Body of pancreas (tissue), 4 donors: Measurements from ENCODE around the gene ZBTB1. TPM values are rescaled to one million over a fixed set of nuclear protein-coding genes. Genes with fewer than 3 reads are reported as not detected.
A peak's percentile ranks its signal among the peaks of the same experiment; 100 is the strongest.

Source experiments
- ATAC-seq: fragments of 150-250 bp; one replicate; pipeline ENCODE4 v1.9.1; 2016
- DNase-seq, 4 donors: peaks; one replicate each; pipeline ENCODE4 v3.0.0-alpha.2; 2019
- H3K27ac ChIP-seq, 4 donors: fragments of 200-600 bp; sonication (generic); 1 replicate in 3 of 4; 2 replicates in 1 of 4; pipeline versions ENCODE4 v1.5.1 to v1.6.1; 2016 to 2019; ENCODE audit warnings: mild to moderate bottlenecking in 1 of 4, mixed read lengths in 1 of 4, moderate library complexity in 1 of 4
- H3K27me3 ChIP-seq, 2 donors: fragments of 200-600 bp; sonication (generic); one replicate each; pipeline ENCODE4 v1.6.0; 2016; ENCODE audit warnings: mild to moderate bottlenecking in 1 of 2
- H3K36me3 ChIP-seq, 2 donors: fragments of 200-600 bp; sonication (generic); replicated peaks in 1 of 2; 2 replicates each; pipeline ENCODE4 v1.5.1; 2016; ENCODE audit warnings: low read depth in 2 of 2; ENCODE audit not compliant: insufficient read depth in 1 of 2
- H3K4me1 ChIP-seq: fragments of 200-600 bp; sonication (generic); one replicate; pipeline ENCODE4 v1.6.0; 2016
- H3K4me3 ChIP-seq, 2 donors: fragments of 200-600 bp; sonication (generic); 1 replicate in 1 of 2; 2 replicates in 1 of 2; pipeline ENCODE4 v1.5.1; 2016 to 2019
- H3K9me3 ChIP-seq, 3 donors: fragments of 200-600 bp; sonication (generic); 1 replicate in 2 of 3; 2 replicates in 1 of 3; pipeline ENCODE4 v1.5.1; 2016
- POLR2A ChIP-seq, 3 donors: fragments of 450-650 bp; IDR thresholded peaks; one replicate each; pipeline ENCODE4 v1.6.1; 2016; ENCODE audit warnings: antibody characterized with exemption in 3 of 3, mild to moderate bottlenecking in 2 of 3
- WGBS, 2 donors: methylation state at CpG; one replicate each; pipeline ENCODE4 v1.1.5; 2017; 5-methylcytosine and 5-hydroxymethylcytosine counted together
- intact Hi-C: fragments of 100-400 bp; cut with DNase I; formaldehyde crosslinking; loops from one replicate; pipeline ENCODE4 v1.15.1; 2023
- total RNA-seq, 2 donors: library from RNA; depleted of rRNA; stranded (reverse); fragments of >200 nt; gene quantifications; one replicate each; pipeline ENCODE4 v1.1.0, GENCODE V29; 2016
- TF ChIP-seq, protein P1 (sequence below), 7 experiments: fragments of 450-650 bp in 4 of 7; fragments of 200-600 bp in 3 of 7; sonication (generic) in 3 of 7; IDR thresholded peaks; one replicate each; pipeline ENCODE4 v1.5.1; 2016 to 2019; ENCODE audit warnings: antibody characterized with exemption in 7 of 7

The ZBTB1 gene
- total RNA-seq, 2 donors from 2014 or later: 28.5 to 43.8 TPM

DNA sequence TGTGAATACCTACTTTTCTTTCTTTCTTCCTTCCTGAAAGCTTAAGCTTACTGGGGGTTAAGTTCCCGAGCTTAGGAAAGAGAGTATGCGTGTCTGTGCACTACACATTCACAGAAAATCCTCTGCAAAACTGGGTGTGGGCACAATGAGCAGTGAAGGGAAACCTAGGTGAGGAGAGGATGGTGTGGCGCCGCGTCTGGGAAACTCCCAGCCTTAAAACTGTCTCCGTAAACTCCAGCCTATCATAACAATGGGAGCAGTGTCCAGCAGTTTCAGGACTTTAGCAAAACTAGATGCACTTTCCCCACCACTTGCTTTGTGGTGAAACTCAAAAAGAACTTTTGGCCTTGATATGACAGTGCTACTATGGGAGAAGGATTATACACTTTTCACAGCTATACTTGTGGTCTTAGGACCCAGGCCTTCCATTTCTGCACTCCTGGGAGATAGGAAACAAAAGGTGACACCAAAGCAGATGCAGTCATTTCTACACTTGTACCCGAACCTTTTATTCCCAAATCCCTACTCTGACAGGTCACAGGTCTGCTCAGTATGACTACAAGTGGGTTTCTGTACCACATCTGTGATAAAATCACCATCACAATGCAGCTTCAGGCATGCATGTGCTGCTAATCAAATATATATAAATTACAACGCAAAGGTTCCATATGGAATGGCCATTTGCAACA is 28.8 kb upstream of the ZBTB1 start:
- H3K9me3 ChIP-seq: no peaks in the 10 kb centered on the region
- no peak for DNase-seq
- intact Hi-C loops: no loop called here
- no peak for ATAC-seq
- WGBS, 2 donors: 87 to 88% methylated on average over 8 of the region's 8 CpGs
- no peaks in the 10 kb centered on the region for H3K27me3 ChIP-seq
- H3K36me3 ChIP-seq: no peaks in the 10 kb centered on the region
- H3K4me1 ChIP-seq: no peaks in the 10 kb centered on the region
- H3K27ac ChIP-seq: no peak overlapping the region
- TF ChIP-seq POLR2A (IDR thresholded peaks at IDR 0.05): no peak
- TF ChIP-seq, protein P1, sequence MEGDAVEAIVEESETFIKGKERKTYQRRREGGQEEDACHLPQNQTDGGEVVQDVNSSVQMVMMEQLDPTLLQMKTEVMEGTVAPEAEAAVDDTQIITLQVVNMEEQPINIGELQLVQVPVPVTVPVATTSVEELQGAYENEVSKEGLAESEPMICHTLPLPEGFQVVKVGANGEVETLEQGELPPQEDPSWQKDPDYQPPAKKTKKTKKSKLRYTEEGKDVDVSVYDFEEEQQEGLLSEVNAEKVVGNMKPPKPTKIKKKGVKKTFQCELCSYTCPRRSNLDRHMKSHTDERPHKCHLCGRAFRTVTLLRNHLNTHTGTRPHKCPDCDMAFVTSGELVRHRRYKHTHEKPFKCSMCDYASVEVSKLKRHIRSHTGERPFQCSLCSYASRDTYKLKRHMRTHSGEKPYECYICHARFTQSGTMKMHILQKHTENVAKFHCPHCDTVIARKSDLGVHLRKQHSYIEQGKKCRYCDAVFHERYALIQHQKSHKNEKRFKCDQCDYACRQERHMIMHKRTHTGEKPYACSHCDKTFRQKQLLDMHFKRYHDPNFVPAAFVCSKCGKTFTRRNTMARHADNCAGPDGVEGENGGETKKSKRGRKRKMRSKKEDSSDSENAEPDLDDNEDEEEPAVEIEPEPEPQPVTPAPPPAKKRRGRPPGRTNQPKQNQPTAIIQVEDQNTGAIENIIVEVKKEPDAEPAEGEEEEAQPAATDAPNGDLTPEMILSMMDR (IDR thresholded peaks at IDR 0.05): no peak
- H3K4me3 ChIP-seq: no peak overlapping the region

DNA sequence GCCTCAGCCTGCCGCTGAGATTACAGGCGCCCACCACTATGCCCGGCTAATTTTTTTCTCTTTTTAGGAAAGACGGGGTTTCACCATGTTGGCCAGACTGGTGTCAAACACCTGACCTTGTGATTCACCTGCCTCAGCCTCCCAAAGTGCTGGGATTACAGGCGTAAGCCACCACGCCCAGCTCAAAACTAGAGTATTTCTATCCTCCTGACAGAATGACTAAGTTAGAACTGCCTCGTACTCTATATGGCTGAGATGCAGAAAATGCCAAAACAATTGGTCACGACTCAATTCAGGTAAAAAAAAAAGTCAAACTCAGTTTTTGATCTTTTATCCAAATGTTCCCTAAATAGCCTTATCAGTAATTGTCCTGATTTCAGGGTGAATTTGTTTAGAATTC is 28.1 kb upstream of the ZBTB1 start:
- intact Hi-C loops: no loop called here
- Histone ChIP-seq H3K4me3 (no peak overlapping the region), H3K36me3 (no peaks in the 10 kb centered on the region), H3K4me1 (no peaks in the 10 kb centered on the region), H3K27me3 (no peaks in the 10 kb centered on the region), H3K27ac (no peak overlapping the region), H3K9me3 (no peaks in the 10 kb centered on the region)
- ATAC-seq (no peak), DNase-seq (no peak)
- TF ChIP-seq POLR2A (IDR thresholded peaks at IDR 0.05): no peak
- TF ChIP-seq, protein P1 (IDR thresholded peaks at IDR 0.05): no peak
- 86 to 92% methylated on average over 8 of the region's 8 CpGs for WGBS, 2 donors

DNA sequence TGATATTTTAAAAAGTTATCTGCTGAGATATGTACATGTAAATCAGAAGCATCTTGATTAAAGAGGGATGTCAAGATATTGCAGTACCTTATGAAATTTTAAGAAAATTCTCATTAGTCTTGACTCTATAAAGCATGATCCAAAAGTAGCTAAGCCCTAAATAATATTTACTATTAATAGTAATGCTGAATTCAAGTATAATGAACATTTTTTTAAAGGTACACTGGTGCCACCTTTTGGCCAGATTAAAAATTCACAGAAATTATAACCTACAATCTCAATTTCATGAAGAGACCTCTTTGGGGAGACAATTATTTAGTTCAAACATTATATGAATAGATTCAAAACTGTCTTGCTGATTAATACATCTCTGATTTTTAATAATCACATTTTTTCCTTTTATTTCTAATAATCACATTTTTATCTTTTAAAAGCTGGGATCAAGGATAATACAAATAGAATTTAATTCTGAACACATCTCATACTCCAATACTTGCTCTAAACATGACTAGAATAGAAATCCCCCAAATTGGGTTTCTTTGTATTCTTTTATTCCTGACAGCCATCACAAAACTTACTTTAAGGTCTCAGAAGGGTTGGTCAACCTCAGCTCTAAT is 25.8 kb upstream of the ZBTB1 start:
- ATAC-seq (no peak), DNase-seq (no peak)
- Histone ChIP-seq H3K4me1 (no peaks in the 10 kb centered on the region), H3K27ac (no peak overlapping the region), H3K36me3 (no peaks in the 10 kb centered on the region), H3K27me3 (no peaks in the 10 kb centered on the region), H3K9me3 (no peaks in the 10 kb centered on the region), H3K4me3 (no peak overlapping the region)
- TF ChIP-seq, protein P1 (IDR thresholded peaks at IDR 0.05): peak; percentile 6 to 51 (median 35)
- TF ChIP-seq POLR2A (IDR thresholded peaks at IDR 0.05): no peak
- intact Hi-C loops: no loop called here

DNA sequence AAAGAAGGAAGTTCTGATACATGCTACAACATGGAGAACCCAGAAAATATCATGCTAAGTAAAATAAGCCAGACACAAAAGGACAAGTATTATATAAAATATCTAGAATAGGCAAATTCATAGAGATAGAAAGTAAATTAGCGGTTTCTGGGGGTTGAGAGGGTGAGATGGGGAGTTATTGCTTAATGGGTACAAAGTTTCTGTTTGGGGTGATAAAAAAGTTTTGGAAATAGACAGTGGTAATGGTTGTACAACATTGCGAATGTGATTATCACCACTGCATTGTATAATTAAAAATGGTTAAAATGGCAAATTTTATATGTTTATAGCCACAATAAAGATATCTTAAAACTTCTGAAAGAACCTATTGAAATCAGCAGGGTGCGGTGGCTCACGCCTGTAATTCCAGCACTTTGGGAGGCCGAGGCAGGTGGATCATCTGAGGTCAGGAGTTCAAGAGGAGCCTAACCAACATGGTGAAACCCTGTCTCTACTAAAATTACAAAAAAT is 15.9 kb upstream of the ZBTB1 start:
- no peaks in the 10 kb centered on the region for H3K9me3 ChIP-seq
- H3K4me3 ChIP-seq: no peak overlapping the region
- H3K27ac ChIP-seq: no peak overlapping the region
- no peaks in the 10 kb centered on the region for H3K4me1 ChIP-seq
- intact Hi-C loops: no loop called here
- DNase-seq (no peak), ATAC-seq (no peak)
- WGBS, 2 donors: 88 to 94% methylated on average over 5 of the region's 5 CpGs
- TF ChIP-seq, protein P1 (IDR thresholded peaks at IDR 0.05): no peak
- no peak for TF ChIP-seq POLR2A (IDR thresholded peaks at IDR 0.05)
- no peaks in the 10 kb centered on the region for H3K27me3 ChIP-seq
- H3K36me3 ChIP-seq: peaks cover 0 to 9% of the 10 kb centered on the region in 2 donors
